ENCODE results near the gene STMN1.

Gene STMN1

GRCh38 chr1:25869909-25870606, 36.2 kb downstream of the STMN1 start:
- no peaks in the 10 kb centered on the region for H3K9me3 ChIP-seq (ENCODE audit: control insufficient read depth, low read length)
- 80 to 100% methylated on average over 4 of the region's 6 CpGs for WGBS, 2 experiments (ENCODE audit: insufficient coverage in 2 of 2)
- H3K36me3 ChIP-seq (ENCODE audit: control insufficient read depth, insufficient read depth, low read length) = peaks cover 8% of the 10 kb centered on the region
- H3K4me3 ChIP-seq (ENCODE audit: extremely low read depth, insufficient read depth, low read length, poor library complexity, severe bottlenecking) = no peak overlapping the region
- no peak overlapping the region for H3K27ac ChIP-seq (ENCODE audit: low read depth, low read length, severe bottlenecking)
- H3K4me1 ChIP-seq (ENCODE audit: control insufficient read depth, insufficient read depth, low read length, poor library complexity, severe bottlenecking) = peaks cover 8% of the 10 kb centered on the region

- no peak overlapping the region for H3K27ac ChIP-seq (ENCODE audit: low read depth, low read length, severe bottlenecking)
- no peaks in the 10 kb centered on the region for H3K9me3 ChIP-seq (ENCODE audit: control insufficient read depth, low read length)
- H3K36me3 ChIP-seq (ENCODE audit: control insufficient read depth, insufficient read depth, low read length) = peaks cover 24% of the 10 kb centered on the region
- WGBS, 2 experiments (ENCODE audit: insufficient coverage in 2 of 2) = 77 to 78% methylated on average over 8 to 9 of the region's 9 CpGs
- H3K4me1 ChIP-seq (ENCODE audit: control insufficient read depth, insufficient read depth, low read length, poor library complexity, severe bottlenecking) = peaks cover 8% of the 10 kb centered on the region
- no peak overlapping the region for H3K4me3 ChIP-seq (ENCODE audit: extremely low read depth, insufficient read depth, low read length, poor library complexity, severe bottlenecking)
These were observed 38.8 kb downstream of the STMN1 start for GRCh38 chr1:25867210-25867991.

GRCh38 chr1:25866288-25866687, 39.9 kb downstream of the STMN1 start:
- no peak overlapping the region for H3K4me3 ChIP-seq (ENCODE audit: extremely low read depth, insufficient read depth, low read length, poor library complexity, severe bottlenecking)
- peaks cover 7% of the 10 kb centered on the region for H3K4me1 ChIP-seq (ENCODE audit: control insufficient read depth, insufficient read depth, low read length, poor library complexity, severe bottlenecking)
- WGBS, 2 experiments (ENCODE audit: insufficient coverage in 2 of 2) = 88 to 100% methylated on average over 1 of the region's 1 CpG
- peaks cover 24% of the 10 kb centered on the region for H3K36me3 ChIP-seq (ENCODE audit: control insufficient read depth, insufficient read depth, low read length)
- no peak overlapping the region for H3K27ac ChIP-seq (ENCODE audit: low read depth, low read length, severe bottlenecking)
- H3K9me3 ChIP-seq (ENCODE audit: control insufficient read depth, low read length) = no peaks in the 10 kb centered on the region

- Histone ChIP-seq H3K4me1 (ENCODE audit: control insufficient read depth, insufficient read depth, low read length, poor library complexity, severe bottlenecking) (peaks cover 13% of the 10 kb centered on the region), H3K4me3 (ENCODE audit: extremely low read depth, insufficient read depth, low read length, poor library complexity, severe bottlenecking) (no peak overlapping the region), H3K27ac (ENCODE audit: low read depth, low read length, severe bottlenecking) (no peak overlapping the region), H3K9me3 (ENCODE audit: control insufficient read depth, low read length) (no peaks in the 10 kb centered on the region), H3K36me3 (ENCODE audit: control insufficient read depth, insufficient read depth, low read length) (peaks cover 16% of the 10 kb centered on the region)
- 93 to 100% methylated on average over 2 to 3 of the region's 3 CpGs for WGBS, 2 experiments (ENCODE audit: insufficient coverage in 2 of 2)
These were observed 41.8 kb downstream of the STMN1 start for GRCh38 chr1:25864434-25864833.

- 94 to 95% methylated on average over 21 to 25 of the region's 25 CpGs for WGBS, 2 experiments (ENCODE audit: insufficient coverage in 2 of 2)
- no peaks in the 10 kb centered on the region for H3K9me3 ChIP-seq (ENCODE audit: control insufficient read depth, low read length)
- peaks cover 13% of the 10 kb centered on the region for H3K4me1 ChIP-seq (ENCODE audit: control insufficient read depth, insufficient read depth, low read length, poor library complexity, severe bottlenecking)
- H3K36me3 ChIP-seq (ENCODE audit: control insufficient read depth, insufficient read depth, low read length) = peaks cover 16% of the 10 kb centered on the region
- H3K27ac ChIP-seq (ENCODE audit: low read depth, low read length, severe bottlenecking) = no peak overlapping the region
- no peak overlapping the region for H3K4me3 ChIP-seq (ENCODE audit: extremely low read depth, insufficient read depth, low read length, poor library complexity, severe bottlenecking)
These were observed 42.5 kb downstream of the STMN1 start for GRCh38 chr1:25863486-25864262.

GRCh38 chr1:25862785-25863485, 43.3 kb downstream of the STMN1 start:
- peaks cover 13% of the 10 kb centered on the region for H3K4me1 ChIP-seq (ENCODE audit: control insufficient read depth, insufficient read depth, low read length, poor library complexity, severe bottlenecking)
- no peaks in the 10 kb centered on the region for H3K9me3 ChIP-seq (ENCODE audit: control insufficient read depth, low read length)
- no peak overlapping the region for H3K27ac ChIP-seq (ENCODE audit: low read depth, low read length, severe bottlenecking)
- WGBS, 2 experiments (ENCODE audit: insufficient coverage in 2 of 2) = 94 to 97% methylated on average over 20 of the region's 20 CpGs
- H3K36me3 ChIP-seq (ENCODE audit: control insufficient read depth, insufficient read depth, low read length) = peaks cover 16% of the 10 kb centered on the region
- no peak overlapping the region for H3K4me3 ChIP-seq (ENCODE audit: extremely low read depth, insufficient read depth, low read length, poor library complexity, severe bottlenecking)

GRCh38 chr1:25861316-25862286, 44.6 kb downstream of the STMN1 start:
- Histone ChIP-seq H3K9me3 (ENCODE audit: control insufficient read depth, low read length) (no peaks in the 10 kb centered on the region), H3K36me3 (ENCODE audit: control insufficient read depth, insufficient read depth, low read length) (peaks cover 16% of the 10 kb centered on the region), H3K27ac (ENCODE audit: low read depth, low read length, severe bottlenecking) (no peak overlapping the region), H3K4me1 (ENCODE audit: control insufficient read depth, insufficient read depth, low read length, poor library complexity, severe bottlenecking) (peaks cover 13% of the 10 kb centered on the region), H3K4me3 (ENCODE audit: extremely low read depth, insufficient read depth, low read length, poor library complexity, severe bottlenecking) (no peak overlapping the region)
- 78 to 84% methylated on average over 6 to 14 of the region's 16 CpGs for whole genome bisulfite sequencing, 2 experiments (ENCODE audit: insufficient coverage in 2 of 2)

GRCh38 chr1:25858906-25859789, 47.1 kb downstream of the STMN1 start, which contains the start of gene AUNIP:
Gene AUNIP, minus strand, starts transcription at chr1:25859457. Its CDS starts 100 bp downstream, at chr1:25859357.
- no peaks in the 10 kb centered on the region for H3K9me3 ChIP-seq (ENCODE audit: control insufficient read depth, low read length)
- H3K4me1 ChIP-seq (ENCODE audit: control insufficient read depth, insufficient read depth, low read length, poor library complexity, severe bottlenecking) = peaks cover 14% of the 10 kb centered on the region
- H3K36me3 ChIP-seq (ENCODE audit: control insufficient read depth, insufficient read depth, low read length) = peaks cover 14% of the 10 kb centered on the region
- peak within 1 kb of the TSS; percentile 66 for H3K27ac ChIP-seq (ENCODE audit: low read depth, low read length, severe bottlenecking)
- 0 to 1% methylated on average over 65 to 74 of the region's 77 CpGs for WGBS, 2 experiments (ENCODE audit: insufficient coverage in 2 of 2)
- peak within 1 kb of the TSS; percentile 78 for H3K4me3 ChIP-seq (ENCODE audit: extremely low read depth, insufficient read depth, low read length, poor library complexity, severe bottlenecking)

GRCh38 chr1:25858494-25858893, 47.7 kb downstream of the STMN1 start:
- peak overlapping the region; percentile 78 for H3K4me3 ChIP-seq (ENCODE audit: extremely low read depth, insufficient read depth, low read length, poor library complexity, severe bottlenecking)
- H3K9me3 ChIP-seq (ENCODE audit: control insufficient read depth, low read length) = no peaks in the 10 kb centered on the region
- peaks cover 14% of the 10 kb centered on the region for H3K4me1 ChIP-seq (ENCODE audit: control insufficient read depth, insufficient read depth, low read length, poor library complexity, severe bottlenecking)
- peaks cover 8% of the 10 kb centered on the region for H3K36me3 ChIP-seq (ENCODE audit: control insufficient read depth, insufficient read depth, low read length)
- WGBS, 2 experiments (ENCODE audit: insufficient coverage in 2 of 2) = 29 to 37% methylated on average over 7 of the region's 7 CpGs
- no peak overlapping the region for H3K27ac ChIP-seq (ENCODE audit: low read depth, low read length, severe bottlenecking)

Data from mesodermal cell (in vitro differentiated cells).